NB4 (cell line): ENCODE measurements around the gene RAB25.

Source experiments
- CTCF ChIP-seq: IDR thresholded peaks from one replicate; pipeline ENCODE4 v1.5.1; 2012; ENCODE audit warnings: low read depth, low read length
- MYC ChIP-seq: IDR thresholded peaks from 2 replicates; pipeline ENCODE4 v1.6.1; 2011; ENCODE audit warnings: low read depth, low read length
- POLR2A ChIP-seq: IDR thresholded peaks from 2 replicates; pipeline ENCODE4 v1.6.1; 2011; ENCODE audit warnings: mild to moderate bottlenecking; ENCODE audit not compliant: insufficient read length; ENCODE audit errors: extremely low read depth

GRCh38 chr1:156112276-156113137 lies 51.5 kb downstream of the RAB25 start:
- TF ChIP-seq CTCF (no peak), POLR2A (no peak), MYC (no peak)
